ENCODE results near the gene HTR3B. TPM values are rescaled to one million over a fixed set of nuclear protein-coding genes. Genes with fewer than 3 reads are reported as not detected.

Gene HTR3B
- polyA plus RNA-seq: not detected in 2 replicates
- not detected in 2 replicates for polyA minus RNA-seq

GRCh38 chr11:113904379-113905101 lies at the start of gene HTR3B:
TSS of gene HTR3B (plus strand) at chr11:113904796. CDS start at chr11:113904934, 138 bp downstream.
- H3F3A ChIP-seq (ENCODE audit: insufficient read depth, low read length, poor library complexity, severe bottlenecking): no peaks in the 10 kb centered on the region
- no peak within 1 kb of the TSS for H3K9ac ChIP-seq (ENCODE audit: low read length)
- no peaks in the 10 kb centered on the region for H4K20me1 ChIP-seq (ENCODE audit: insufficient read depth)
- H3K4me2 ChIP-seq (ENCODE audit: low read length): no peak within 1 kb of the TSS
- H3K9me2 ChIP-seq (ENCODE audit: insufficient read depth, low read length): no peaks in the 10 kb centered on the region
- H3K4me3 ChIP-seq (ENCODE audit: low read length): no peak within 1 kb of the TSS
- H3K79me2 ChIP-seq (replicated peaks; ENCODE audit: insufficient read depth, low read length): no peaks in the 10 kb centered on the region
- no peak within 1 kb of the TSS for H3K27ac ChIP-seq (ENCODE audit: low read length)
- H3K36me3 ChIP-seq (ENCODE audit: insufficient read depth, low read length): no peaks in the 10 kb centered on the region
- no peaks in the 10 kb centered on the region for H3K9me3 ChIP-seq (ENCODE audit: low read length)
- no peak for TF ChIP-seq TAF1 (IDR thresholded peaks at IDR 0.05; ENCODE audit: low read depth)
- TF ChIP-seq RAD21 (conservative IDR thresholded peaks at IDR 0.05): no peak
- no peak for TF ChIP-seq POLR2AphosphoS5 (IDR thresholded peaks at IDR 0.05)
- TF ChIP-seq EP300 (conservative IDR thresholded peaks at IDR 0.05; ENCODE audit: poor library complexity, severe bottlenecking): no peak
- no peak for TF ChIP-seq EZH2 (IDR thresholded peaks at IDR 0.05; ENCODE audit: borderline replicate concordance, insufficient read depth, low read length, poor library complexity, severe bottlenecking)
- no peak for TF ChIP-seq SMC3 (conservative IDR thresholded peaks at IDR 0.05; ENCODE audit: poor library complexity)
- no peak for TF ChIP-seq REST (IDR thresholded peaks at IDR 0.05; ENCODE audit: borderline replicate concordance)
- no peak for TF ChIP-seq CTCF (IDR thresholded peaks at IDR 0.05; ENCODE audit: poor library complexity, severe bottlenecking)
- no peak for TF ChIP-seq MXI1 (conservative IDR thresholded peaks at IDR 0.05; ENCODE audit: poor library complexity, severe bottlenecking)
- H3K27me3 ChIP-seq (ENCODE audit: insufficient read depth, low read depth, low read length): no peaks in the 10 kb centered on the region
- H2AFZ ChIP-seq (ENCODE audit: low read depth, low read length): no peak within 1 kb of the TSS

GRCh38 chr11:113855803-113856202 lies 48.8 kb upstream of the HTR3B start:
- Histone ChIP-seq H3F3A (ENCODE audit: insufficient read depth, low read length, poor library complexity, severe bottlenecking) (no peaks in the 10 kb centered on the region), H2AFZ (ENCODE audit: low read depth, low read length) (no peak overlapping the region), H3K9me2 (ENCODE audit: insufficient read depth, low read length) (no peaks in the 10 kb centered on the region), H3K9ac (ENCODE audit: low read length) (no peak overlapping the region), H3K27me3 (ENCODE audit: insufficient read depth, low read depth, low read length) (no peaks in the 10 kb centered on the region), H4K20me1 (ENCODE audit: insufficient read depth) (no peaks in the 10 kb centered on the region), H3K4me2 (ENCODE audit: low read length) (no peak overlapping the region), H3K79me2 (replicated peaks; ENCODE audit: insufficient read depth, low read length) (peaks cover 3% of the 10 kb centered on the region), H3K27ac (ENCODE audit: low read length) (no peak overlapping the region), H3K4me3 (ENCODE audit: low read length) (no peak overlapping the region), H3K36me3 (ENCODE audit: insufficient read depth, low read length) (no peaks in the 10 kb centered on the region), H3K9me3 (ENCODE audit: low read length) (no peaks in the 10 kb centered on the region)
- TF ChIP-seq REST (IDR thresholded peaks at IDR 0.05; ENCODE audit: borderline replicate concordance) (no peak), CTCF (IDR thresholded peaks at IDR 0.05; ENCODE audit: poor library complexity, severe bottlenecking) (no peak), MXI1 (conservative IDR thresholded peaks at IDR 0.05; ENCODE audit: poor library complexity, severe bottlenecking) (no peak), POLR2AphosphoS5 (IDR thresholded peaks at IDR 0.05) (no peak), RAD21 (conservative IDR thresholded peaks at IDR 0.05) (no peak), EP300 (conservative IDR thresholded peaks at IDR 0.05; ENCODE audit: poor library complexity, severe bottlenecking) (no peak), TAF1 (IDR thresholded peaks at IDR 0.05; ENCODE audit: low read depth) (no peak), EZH2 (IDR thresholded peaks at IDR 0.05; ENCODE audit: borderline replicate concordance, insufficient read depth, low read length, poor library complexity, severe bottlenecking) (no peak), SMC3 (conservative IDR thresholded peaks at IDR 0.05; ENCODE audit: poor library complexity) (no peak)

Measured in neural cell (in vitro differentiated cells).